Measurements from ENCODE around the gene XPO5.

DNA sequence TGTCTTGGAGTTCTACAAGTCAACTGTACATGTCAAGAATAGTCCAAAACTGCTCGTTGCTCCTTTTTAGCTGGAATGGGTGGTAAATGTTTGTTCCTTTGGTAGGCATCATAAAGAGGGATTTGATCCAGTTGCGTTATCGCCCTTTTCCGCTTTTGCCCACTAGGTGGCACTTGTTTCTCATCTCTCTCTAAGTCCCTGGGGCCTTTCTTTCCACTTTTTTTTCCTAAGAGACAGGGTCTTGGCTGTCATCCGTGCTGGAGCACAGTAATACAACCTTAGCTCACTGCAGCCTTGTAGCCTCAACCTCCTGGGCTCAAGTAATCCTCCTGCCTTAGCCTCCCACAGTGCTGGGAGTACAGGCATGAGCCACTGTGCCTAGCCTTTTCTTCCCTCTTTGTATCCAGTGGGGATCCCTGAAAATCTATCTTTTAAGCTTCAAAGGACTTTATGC, 32.5 kb upstream of the XPO5 start:
- TF ChIP-seq, protein P1, sequence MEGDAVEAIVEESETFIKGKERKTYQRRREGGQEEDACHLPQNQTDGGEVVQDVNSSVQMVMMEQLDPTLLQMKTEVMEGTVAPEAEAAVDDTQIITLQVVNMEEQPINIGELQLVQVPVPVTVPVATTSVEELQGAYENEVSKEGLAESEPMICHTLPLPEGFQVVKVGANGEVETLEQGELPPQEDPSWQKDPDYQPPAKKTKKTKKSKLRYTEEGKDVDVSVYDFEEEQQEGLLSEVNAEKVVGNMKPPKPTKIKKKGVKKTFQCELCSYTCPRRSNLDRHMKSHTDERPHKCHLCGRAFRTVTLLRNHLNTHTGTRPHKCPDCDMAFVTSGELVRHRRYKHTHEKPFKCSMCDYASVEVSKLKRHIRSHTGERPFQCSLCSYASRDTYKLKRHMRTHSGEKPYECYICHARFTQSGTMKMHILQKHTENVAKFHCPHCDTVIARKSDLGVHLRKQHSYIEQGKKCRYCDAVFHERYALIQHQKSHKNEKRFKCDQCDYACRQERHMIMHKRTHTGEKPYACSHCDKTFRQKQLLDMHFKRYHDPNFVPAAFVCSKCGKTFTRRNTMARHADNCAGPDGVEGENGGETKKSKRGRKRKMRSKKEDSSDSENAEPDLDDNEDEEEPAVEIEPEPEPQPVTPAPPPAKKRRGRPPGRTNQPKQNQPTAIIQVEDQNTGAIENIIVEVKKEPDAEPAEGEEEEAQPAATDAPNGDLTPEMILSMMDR (IDR thresholded peaks at IDR 0.05) = peak; percentile 55 to 75 (median 64)
- no peak for TF ChIP-seq POLR2A (IDR thresholded peaks at IDR 0.05)
